ENCODE measurements around the gene ZC4H2. TPM values are rescaled to one million over a fixed set of nuclear protein-coding genes. Genes with fewer than 3 reads are reported as not detected.
"Not testable (repeated sequence)": the region's sequence is repeated elsewhere in the genome, so short reads cannot be mapped to it uniquely, and the experiment has no call there.

The ZC4H2 gene
- 9.1 TPM for total RNA-seq (ENCODE audit: insufficient read depth, low replicate concordance)

GRCh38 chrX:64975989-64976672 lies at the start of gene ZC4H2:
TSS of gene ZC4H2 (minus strand) at chrX:64976450. CDS start at chrX:64976377, 73 bp downstream.
- peak; percentile 78 for DNase-seq (ENCODE audit: low spot score)

- peak; percentile 42 for DNase-seq (ENCODE audit: low spot score)
These were observed 41.2 kb upstream of the ZC4H2 start for GRCh38 chrX:65017451-65017850.

GRCh38 chrX:65014230-65014629 lies 38.0 kb upstream of the ZC4H2 start:
- DNase-seq (ENCODE audit: low spot score): no peak

- DNase-seq (ENCODE audit: low spot score): no peak
These were observed 33.2 kb upstream of the ZC4H2 start for GRCh38 chrX:65009459-65009858.

- DNase-seq (ENCODE audit: low spot score): not testable (repeated sequence)
These were observed 26.0 kb upstream of the ZC4H2 start for GRCh38 chrX:65002208-65002607.

- no peak for DNase-seq (ENCODE audit: low spot score)
These were observed 20.6 kb upstream of the ZC4H2 start for GRCh38 chrX:64996805-64997204.

GRCh38 chrX:64994131-64994798 lies 18.0 kb upstream of the ZC4H2 start:
- DNase-seq (ENCODE audit: low spot score): no peak

GRCh38 chrX:64977830-64978229 lies 1.6 kb upstream of the ZC4H2 start:
- no peak for DNase-seq (ENCODE audit: low spot score)

GRCh38 chrX:64977051-64977450 lies 801 bp upstream of the ZC4H2 start:
- no peak for DNase-seq (ENCODE audit: low spot score)

GRCh38 chrX:64976673-64977040 lies 407 bp upstream of the ZC4H2 start:
- no peak for DNase-seq (ENCODE audit: low spot score)

- peak; percentile 6 for DNase-seq (ENCODE audit: low spot score)
These were observed 759 bp downstream of the ZC4H2 start for GRCh38 chrX:64975491-64975890.

- no peak for DNase-seq (ENCODE audit: low spot score)
These were observed 50.8 kb downstream of the ZC4H2 start for GRCh38 chrX:64925480-64925879.

GRCh38 chrX:64908121-64908520 lies 68.1 kb downstream of the ZC4H2 start:
- no peak for DNase-seq (ENCODE audit: low spot score)

- no peak for DNase-seq (ENCODE audit: low spot score)
These were observed 81.7 kb downstream of the ZC4H2 start for GRCh38 chrX:64894454-64895038.

- no peak for DNase-seq (ENCODE audit: low spot score)
These were observed 90.4 kb downstream of the ZC4H2 start for GRCh38 chrX:64885850-64886249.

- DNase-seq (ENCODE audit: low spot score): not testable (repeated sequence)
These were observed 97.5 kb downstream of the ZC4H2 start for GRCh38 chrX:64878709-64879108.

- DNase-seq (ENCODE audit: low spot score): no peak
These were observed 109.0 kb downstream of the ZC4H2 start for GRCh38 chrX:64867217-64867616.

Other genes with a start within 250 kb of the ZC4H2 start
- 1.7 TPM for gene ZC3H12B, start 58.4 kb upstream of the ZC4H2 start, total RNA-seq (ENCODE audit: insufficient read depth, low replicate concordance)

Measured in umbilical cord (tissue), 2 donors.